Measurements from ENCODE around the gene SLC25A52.
"Not testable (repeated sequence)": the region's sequence is repeated elsewhere in the genome, so short reads cannot be mapped to it uniquely, and the experiment has no call there.

The SLC25A52 gene

DNA sequence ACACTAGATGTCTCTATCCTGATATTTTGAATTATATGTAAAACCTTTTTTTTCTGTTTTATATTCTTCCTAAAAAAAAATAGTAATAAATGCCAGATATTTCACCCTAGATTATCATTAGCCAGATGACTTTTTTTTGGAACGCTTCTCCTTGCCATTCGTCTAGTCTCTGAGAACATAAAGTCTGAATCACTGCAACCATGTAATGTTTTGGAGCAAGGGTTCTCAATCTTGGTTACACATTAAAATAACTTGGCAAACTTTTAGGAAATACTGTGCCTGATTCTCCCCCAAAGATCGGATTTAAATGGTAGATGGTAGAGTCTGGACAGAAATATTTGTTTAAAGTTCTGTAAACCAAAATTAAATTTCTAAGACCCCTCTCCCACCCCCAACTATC, 21.0 kb downstream of the SLC25A52 start:
- no peak for DNase-seq

DNA sequence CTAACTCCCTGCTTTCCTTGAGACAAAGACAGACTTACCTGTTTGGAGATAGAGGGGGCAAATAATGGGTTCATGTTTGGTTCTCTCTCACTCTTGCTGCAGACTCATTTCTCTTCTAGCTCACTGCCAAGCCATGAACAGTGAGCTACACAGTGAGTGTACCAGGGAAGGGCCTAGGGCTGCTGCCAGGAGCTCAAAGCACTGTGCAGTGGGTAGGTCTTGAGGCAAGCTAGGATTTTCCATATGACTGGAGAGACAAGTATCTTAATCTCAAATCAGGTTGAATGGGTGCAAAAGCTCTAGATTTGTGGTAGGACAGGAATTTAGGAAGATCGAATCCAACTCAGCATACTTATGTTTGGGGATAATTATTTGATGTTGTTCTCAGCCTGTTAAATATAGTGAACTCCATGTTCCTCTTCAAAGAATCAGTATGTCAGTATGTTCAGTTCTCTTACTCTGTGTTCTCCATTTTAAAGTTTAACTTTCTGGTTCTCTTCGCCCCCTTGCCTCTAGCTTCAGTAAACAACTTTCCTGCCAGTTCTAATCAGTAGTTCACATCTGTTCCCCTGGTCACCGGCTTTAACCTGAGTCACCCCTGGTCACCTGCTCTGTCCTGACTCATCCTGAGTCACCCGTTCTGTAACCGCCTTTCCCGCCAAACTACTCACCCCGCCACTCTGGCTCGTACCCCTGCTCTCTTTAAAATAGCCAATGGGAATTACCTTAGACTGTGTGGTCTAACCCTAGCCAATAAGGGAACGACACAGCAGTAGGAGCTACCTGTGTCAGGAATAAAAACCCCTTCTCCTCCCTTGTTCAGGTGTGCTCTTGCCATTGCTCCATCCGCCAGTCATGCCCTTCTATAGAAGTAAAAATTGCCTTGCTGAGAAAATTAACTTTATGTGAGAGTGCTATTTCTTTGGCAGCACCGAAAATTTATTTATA, 21.9 kb downstream of the SLC25A52 start:
- no peak for DNase-seq

GRCh38 chr18:31736630-31737029, 24.1 kb downstream of the SLC25A52 start:
- no peak for DNase-seq

DNA sequence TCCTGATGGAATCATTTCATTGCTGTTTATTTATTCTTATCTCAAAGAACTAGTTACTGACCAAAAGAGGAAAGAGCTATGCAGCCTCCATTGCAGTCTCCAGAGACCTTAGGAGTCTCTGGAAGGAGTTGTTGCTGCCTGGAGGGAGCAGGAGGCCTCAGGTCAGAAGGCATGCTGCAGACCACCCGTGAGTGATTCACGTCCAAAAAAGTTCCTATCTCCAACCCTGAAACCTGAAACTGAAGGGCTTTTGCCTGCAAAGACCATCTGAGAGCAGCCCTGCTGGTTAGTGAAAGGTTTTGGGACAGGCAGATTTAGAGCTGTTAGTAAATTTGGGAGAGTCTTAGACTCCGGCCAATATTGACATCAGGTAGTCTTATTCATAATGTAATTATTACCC, 29.1 kb downstream of the SLC25A52 start:
- no peak for DNase-seq

- not testable (repeated sequence) for DNase-seq
These were observed 31.5 kb downstream of the SLC25A52 start for GRCh38 chr18:31729196-31729595.

DNA sequence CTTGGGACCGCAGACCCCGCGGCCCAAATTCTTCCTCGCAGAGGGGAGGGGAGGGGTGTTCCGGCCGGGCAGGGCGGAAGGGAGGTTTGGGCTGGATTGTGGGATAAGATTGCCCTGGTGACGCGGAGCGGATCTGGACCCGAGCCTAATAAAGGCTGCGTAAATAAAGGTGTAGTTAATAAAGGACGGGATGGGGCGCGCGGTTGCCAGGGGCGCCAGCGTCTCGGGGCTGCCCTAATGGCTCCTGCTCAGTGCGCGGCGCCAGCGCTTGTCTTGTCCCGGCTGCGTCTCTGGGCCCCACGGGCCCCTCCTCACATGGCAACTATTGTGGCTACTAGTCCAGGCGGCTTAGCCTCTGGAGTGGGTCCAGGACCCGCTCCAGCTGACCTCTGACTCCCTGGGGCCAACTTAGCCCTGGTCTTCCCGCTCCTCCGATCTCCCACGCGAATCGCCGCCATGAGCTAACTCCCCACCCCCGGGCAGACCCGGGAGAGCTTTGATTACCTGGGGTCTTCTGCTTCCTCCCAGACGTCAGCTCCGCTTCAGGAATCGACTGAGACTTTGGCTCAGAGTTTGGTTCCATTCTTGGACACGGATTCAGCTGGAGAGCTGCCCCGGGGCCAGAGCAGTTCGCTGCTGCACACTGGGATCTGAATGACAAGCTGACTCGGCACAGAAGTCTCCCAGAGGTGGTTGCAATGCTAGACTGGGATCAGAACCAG, 36.5 kb downstream of the SLC25A52 start:
- DNase-seq: no peak

GRCh38 chr18:31723639-31723989, 37.1 kb downstream of the SLC25A52 start:
- no peak for DNase-seq

- peak; percentile 86 to 89 for DNase-seq
These were observed 38.2 kb downstream of the SLC25A52 start for GRCh38 chr18:31722369-31722957.

GRCh38 chr18:31721601-31722000, 39.1 kb downstream of the SLC25A52 start:
- DNase-seq: no peak

- DNase-seq: no peak
These were observed 39.8 kb downstream of the SLC25A52 start for GRCh38 chr18:31720867-31721266.

GRCh38 chr18:31719363-31720006, 41.2 kb downstream of the SLC25A52 start:
- DNase-seq: no peak

DNA sequence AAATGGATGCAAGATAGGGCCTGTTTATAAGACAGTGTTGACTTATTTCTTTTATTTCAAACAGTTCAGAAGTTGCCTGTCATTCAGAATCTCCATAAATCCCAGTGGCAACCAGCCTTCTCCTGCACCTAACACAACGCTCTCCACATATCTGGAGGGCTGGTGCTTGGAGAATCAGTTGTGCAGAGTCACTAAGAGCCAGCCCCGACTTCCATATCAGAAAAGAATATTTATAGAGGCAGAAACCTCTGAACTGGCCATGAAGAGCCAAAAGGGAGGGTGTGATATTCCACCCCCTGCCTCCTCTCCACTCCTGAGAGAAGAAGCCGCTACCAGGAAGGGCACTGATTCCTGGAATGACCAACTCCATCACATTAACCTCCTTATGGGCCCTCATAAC, 42.3 kb downstream of the SLC25A52 start:
- no peak for DNase-seq

DNA sequence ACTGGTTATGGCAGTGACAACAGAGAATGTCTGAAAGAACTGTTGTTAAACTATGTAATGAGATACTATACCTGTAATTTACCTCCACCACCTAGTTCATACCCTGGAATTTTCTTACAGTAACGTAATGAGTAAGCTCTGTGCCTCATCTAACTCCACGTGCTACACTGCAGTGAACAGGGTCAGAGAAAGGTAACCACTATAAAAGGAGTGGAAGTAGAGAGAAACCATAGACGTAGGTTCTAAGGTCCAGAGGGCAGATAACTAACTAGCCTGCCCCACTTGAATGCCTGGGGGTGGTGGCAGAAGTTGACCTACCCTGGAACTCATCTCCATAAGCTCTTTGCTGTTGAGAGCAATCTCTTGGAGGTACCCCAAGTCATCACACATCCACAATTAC, 44.3 kb downstream of the SLC25A52 start:
- DNase-seq: no peak

DNA sequence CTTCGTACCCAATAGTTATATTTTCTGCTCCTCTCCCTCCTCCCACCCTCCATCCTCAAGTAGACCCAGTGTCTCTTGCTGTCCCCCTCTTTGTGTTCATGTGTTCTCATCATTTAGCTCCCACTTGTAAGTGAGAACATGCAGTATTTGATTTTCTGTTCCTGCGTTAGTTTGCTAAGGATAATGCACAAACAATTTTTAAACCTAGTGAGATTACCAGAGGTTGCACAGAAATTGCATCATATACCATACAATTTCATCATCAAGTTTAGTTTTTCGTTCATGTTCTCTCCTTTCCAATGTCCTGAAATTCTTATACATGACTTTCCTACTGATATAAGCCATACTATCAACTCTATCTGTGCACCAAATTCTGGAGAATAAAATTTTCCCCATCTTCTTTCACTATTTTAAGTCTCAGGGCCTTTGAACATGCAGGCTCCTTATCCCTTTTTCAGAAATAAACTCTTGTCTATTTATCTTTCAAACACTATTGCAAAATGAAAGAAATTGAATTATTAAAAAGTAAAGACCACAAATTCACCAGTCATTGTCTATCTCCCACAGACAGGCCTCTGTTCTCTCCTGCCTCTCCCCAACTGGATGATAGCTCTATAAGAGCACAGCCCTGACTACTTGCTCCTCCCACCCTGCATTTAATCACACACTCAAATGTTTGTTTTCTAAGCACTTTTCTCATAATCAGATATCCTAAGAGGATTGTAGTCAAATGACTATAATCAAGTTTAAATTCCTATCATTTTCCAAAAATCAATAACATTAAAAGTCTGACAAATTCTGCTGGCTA, 49.1 kb downstream of the SLC25A52 start:
- DNase-seq: no peak

DNA sequence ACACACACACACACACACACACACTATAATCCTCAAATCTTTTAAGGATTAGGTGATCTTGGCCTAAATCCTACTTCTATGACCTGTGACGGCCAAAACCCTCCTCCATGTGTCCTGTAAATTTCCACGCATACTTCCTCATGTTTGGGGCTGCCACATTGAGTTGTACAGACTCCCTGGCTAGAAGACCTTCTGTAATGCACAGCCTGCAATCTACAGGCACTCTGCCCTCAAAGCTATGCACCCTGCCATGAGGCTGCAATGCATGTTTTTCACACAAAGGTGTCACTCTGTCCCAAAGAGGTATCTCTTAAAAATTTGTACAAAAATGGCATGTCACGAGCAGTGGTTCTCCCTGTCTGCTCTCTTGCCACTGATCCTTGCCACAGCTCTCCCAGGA, 49.9 kb downstream of the SLC25A52 start:
- DNase-seq: no peak
